GM19193 (cell line): ENCODE data around the gene UBR1.

Experiments used
- POLR2A ChIP-seq: IDR thresholded peaks from 4 replicates; pipeline ENCODE4 v1.6.1; 2011; ENCODE audit not compliant: insufficient read depth, insufficient read length; ENCODE audit errors: extremely low read depth

The UBR1 gene

DNA sequence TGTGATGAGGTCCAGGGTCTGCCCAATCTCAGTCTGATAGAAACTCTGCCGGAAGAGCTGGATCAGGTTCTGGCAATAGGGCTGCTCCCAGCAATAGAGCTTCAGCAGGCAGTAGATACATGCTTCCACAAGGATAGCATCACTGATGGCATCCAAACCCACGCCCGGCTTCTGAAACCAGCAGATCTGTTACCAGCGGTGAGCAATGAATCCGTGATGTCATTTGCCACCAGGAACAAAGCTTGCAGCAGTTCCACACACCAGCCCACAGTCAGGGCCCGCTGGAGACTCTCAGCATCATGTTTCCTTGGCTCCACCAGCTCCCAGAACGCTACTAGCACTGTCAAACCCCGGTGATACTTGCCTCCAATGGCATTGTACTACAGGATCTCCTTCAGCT is 166.0 kb downstream of the UBR1 start:
- TF ChIP-seq POLR2A: no peak

DNA sequence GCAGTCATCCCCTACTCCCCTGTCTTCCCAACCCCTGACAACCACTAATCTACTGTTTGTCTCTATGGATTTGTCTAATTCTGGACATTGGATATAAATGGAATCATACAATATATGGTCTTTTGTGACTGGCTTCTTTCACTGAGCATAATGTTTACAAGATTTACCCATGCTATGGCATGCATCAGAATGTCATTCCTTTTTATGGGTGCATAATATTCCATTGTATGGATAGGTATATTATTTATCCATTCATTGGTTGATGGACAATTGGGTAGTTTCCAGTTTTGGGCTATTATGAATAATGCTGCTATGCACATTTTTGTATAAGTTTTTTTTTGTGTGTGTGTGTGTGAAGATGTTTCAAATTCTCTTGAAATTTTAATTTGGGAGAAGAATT is 168.7 kb downstream of the UBR1 start:
- TF ChIP-seq POLR2A: no peak

DNA sequence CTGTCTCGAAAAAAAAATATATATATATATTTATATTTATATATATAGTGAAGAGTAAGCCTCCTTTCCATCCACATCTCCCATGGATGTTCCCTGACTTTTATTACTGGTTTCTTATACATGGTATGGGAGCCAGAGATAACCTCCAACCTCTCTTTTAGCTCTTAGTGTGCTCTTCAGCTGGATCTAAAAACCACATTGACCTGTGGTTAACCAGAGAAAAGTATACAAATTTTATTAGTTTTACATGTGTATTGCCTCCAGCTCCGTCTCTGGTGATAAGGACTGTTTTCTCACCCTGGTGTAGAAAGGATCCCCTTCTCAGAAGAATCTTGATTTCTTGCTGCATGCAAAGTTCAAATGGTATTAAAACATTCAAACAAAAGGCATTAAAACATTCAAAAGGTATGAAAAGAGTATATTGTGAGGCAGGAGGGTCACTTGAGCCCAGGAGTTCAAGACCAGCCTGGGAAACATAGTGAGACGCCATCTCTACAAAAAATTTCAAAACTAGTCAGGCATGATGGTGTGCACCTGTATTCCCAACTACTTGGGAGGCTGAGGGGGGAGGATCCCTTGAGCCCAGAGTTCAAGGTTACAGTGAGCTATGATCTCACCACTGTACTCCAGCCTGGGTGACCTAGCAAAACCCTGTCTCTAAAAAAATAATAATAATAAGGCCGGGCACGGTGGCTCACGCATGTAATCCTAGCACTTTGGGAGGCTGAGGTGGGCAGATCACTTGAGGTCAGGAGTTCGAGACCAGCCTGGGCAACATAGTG is 171.8 kb downstream of the UBR1 start:
- TF ChIP-seq POLR2A: no peak

DNA sequence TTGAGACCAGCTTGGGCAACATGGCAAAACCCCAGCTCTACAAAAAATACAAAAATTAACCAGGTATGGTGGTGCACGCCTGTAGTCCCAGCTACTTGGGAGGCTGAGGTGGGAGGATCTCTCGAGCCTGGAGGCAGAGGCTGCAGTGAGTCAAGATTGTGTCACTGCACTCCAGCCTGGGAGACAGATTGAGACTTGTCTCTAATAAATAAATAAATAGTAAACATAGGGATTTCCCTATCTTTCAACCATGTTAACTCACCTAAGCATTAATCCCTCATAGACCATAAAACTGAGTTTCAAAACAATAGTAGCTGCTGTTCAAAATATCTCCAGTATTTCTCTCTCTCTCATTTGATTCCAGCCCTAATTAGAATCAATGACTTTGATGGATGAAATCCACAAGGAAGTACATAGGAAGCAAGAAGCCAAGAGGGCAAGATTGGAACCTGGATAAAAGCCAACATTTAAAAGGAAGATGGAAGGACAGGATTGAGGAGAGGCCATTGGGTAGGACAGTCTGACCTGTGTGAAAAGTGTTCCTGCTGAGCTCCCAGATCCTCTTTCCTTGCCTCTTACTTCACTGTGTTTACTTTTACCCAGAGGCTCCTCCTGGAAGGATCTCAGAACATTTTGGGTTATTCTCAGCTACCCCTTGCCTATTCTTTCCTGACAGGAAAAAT is 172.9 kb downstream of the UBR1 start:
- no peak for TF ChIP-seq POLR2A

DNA sequence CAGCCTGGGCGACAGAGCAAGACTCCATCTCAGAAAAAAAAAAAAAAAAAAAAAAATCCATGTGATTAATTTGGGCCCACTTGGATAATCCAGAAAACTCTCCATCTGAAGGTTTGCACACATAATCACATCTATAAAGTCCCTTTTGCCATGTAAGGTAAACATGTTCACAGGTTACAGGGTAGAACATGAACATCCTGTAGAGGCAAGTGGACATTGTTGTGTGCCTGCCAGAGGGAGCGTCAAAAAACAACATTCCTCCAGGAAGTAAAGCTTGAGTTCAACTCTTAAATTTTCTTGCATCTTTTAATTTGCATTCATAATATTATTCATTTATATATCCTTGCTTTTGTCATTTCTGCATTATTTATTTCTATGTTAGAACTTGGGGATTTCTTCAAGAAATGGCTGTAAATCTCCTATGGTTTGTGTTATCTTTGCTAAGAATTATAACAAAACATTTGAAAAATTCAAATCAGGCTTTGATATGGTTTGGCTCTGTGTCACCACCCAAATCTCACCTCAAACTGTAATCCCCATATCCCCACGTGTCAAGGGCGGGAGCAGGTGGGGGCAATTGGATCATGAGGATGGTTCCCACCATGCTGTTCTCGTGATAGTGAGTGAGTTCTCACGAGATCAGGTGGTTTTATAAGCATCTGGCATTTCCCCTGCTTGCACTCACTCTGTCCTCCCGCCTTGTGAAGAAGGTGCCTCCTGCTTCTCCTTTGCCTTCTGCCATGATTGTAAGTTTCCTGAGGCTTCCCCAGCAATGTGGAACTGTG is 173.9 kb downstream of the UBR1 start:
- TF ChIP-seq POLR2A: no peak

DNA sequence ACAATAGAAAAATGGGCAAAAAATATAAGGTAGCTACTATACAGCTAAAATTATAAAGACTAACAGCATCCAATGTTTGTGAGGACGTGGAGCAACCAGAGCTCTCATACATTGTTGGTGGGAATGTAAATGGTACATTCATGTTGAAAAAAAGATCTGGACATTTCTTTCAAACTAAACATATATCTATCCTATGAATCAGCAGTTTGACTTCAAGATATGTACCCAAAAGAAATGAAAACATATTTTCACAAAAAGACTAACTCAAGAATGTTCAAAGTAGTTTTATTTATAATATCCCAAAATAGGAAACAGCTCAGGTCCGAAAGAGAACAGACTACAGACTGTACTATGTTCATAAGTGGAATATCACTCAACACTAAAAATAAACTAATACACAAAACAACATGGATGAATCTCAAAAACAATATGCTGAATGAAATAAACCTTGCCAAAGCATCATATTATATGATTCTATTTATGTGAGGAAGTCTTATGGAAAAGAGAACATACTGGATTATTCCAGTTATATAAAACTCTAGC is 176.5 kb downstream of the UBR1 start:
- TF ChIP-seq POLR2A: no peak

DNA sequence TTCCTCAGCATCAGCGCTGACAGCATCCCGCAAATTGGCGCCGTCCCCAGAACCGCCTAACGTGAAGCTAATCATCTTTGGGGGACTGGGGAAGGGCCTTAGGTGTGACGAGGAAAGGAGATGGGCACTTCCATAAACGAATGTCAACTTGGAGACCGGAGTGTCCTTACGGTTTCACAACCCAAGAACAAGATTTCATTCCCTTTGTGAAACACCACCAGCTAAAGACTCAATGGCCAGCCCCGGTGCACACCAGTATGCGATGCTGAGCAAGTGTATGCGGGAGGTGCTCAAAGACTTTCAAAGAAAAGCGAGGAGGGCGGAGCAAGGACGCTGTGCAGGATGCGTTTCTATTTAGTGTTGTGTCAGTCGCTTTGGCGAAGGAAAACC is 184.5 kb downstream of the UBR1 start:
- TF ChIP-seq POLR2A: no peak

DNA sequence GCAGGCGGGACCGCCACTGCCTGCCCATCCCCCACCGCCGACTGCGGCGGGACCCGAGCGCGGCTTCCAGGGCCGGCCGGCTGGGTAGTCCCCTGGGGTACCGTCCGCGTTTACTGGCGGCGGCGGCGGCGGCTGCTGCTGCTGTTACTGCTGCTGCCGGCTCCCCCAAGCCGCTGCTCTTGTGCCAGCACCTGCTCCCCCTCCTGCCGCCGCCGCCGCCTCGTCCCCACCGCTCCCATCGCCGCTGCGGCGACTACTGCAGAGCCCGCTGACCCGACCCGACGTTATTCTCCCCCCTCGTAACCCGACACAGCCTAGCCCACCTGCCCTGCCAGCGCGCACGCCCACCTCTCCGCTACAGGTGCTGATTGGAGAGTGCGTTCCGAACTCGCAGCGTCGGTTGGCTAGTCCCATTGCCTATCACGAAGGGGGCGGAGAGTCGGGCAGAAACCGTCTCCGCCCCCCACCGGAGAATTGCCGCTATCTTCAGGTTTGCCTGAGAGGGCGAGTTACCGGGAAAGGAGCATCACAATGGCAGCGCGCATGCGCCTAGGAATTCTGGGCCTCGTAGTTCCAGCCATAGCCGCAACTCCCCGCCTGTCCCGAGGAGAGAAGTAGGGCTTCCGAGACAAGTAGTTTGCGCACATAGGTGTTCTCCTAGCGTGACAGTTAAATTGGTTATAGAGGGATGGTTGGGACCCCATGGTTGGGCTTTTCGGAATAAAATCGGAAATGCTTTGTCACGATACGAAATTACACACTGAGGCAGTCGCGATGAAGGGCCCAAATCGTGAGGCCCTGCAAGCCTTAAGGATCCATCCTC is 185.1 kb downstream of the UBR1 start, which contains the start of gene TTBK2:
TTBK2 (minus strand) TSS at position 260 of the 823 bp plus-strand sequence. CDS start 42,161 bp downstream, outside the sequence.
- peak; percentile 72 for TF ChIP-seq POLR2A

DNA sequence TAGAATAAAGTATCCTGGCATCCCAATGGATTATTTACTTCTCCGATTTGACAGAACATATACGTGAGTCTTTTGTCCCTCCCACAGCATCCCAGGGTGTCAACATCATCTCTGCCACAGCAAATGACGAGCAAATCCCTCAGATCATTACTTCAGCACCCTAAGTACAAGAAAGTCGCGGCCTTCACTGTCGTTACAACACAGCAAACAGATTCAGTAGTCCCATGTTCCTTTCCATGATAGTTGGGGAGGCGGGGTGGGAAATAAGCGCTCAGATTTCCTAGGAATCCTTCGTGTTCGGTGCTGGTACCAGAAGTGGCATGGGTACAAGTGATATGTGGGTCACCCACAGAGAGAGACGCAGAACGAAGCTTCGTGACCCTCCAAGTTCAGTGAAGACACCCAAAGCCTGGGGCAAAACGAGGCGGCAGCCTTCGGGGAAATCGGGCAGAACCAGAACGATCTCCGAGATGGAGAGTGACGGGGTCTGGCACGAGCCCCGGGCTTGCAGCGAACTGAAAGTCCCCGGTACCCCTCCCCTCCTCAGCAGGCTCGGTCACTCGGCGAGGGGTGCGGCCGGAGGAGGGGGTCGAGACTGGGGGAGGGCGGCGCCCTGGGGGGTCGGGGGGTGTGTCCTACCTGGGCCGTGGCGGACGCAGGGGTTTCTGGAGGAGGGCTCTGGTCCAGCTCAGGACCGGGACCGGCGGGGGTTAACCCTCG is 185.9 kb downstream of the UBR1 start:
- no peak for TF ChIP-seq POLR2A

DNA sequence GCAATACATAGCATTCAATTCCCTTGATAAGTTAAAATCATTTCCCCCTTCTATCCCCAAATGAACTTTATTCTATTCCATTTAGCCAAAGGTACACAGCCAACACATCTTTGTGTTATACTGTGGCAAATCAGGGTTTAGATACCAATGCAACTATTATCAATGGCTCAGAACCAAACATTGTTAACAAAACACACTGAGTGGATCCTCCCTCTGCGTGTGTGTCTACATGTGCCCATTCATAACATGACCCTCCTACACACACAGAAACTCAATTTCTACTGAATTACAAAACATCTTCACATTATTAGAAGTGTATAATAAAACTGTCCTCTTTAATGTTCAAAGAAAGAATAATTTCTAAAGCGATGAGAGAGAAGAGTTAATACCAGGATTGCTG is 186.5 kb downstream of the UBR1 start:
- no peak for TF ChIP-seq POLR2A

DNA sequence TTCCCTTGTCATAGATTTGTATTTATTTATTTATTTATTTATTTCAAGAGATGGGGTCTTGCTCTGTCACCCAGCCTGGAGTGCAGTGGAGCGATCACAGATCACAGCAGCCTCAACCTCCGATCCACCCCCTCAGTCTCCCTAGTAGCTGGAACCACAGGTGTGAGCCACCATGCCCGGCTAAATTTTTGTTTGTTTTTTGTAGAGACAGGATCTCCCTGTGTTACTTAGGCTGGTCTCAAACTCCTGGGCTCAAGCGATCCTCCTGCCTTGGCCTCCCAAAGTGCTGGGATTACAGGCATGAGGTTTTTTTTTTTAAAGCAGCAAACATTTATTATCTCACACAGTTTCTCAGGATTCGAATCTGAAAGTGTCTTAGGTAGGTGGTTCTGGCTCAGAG is 187.8 kb downstream of the UBR1 start:
- TF ChIP-seq POLR2A: no peak

DNA sequence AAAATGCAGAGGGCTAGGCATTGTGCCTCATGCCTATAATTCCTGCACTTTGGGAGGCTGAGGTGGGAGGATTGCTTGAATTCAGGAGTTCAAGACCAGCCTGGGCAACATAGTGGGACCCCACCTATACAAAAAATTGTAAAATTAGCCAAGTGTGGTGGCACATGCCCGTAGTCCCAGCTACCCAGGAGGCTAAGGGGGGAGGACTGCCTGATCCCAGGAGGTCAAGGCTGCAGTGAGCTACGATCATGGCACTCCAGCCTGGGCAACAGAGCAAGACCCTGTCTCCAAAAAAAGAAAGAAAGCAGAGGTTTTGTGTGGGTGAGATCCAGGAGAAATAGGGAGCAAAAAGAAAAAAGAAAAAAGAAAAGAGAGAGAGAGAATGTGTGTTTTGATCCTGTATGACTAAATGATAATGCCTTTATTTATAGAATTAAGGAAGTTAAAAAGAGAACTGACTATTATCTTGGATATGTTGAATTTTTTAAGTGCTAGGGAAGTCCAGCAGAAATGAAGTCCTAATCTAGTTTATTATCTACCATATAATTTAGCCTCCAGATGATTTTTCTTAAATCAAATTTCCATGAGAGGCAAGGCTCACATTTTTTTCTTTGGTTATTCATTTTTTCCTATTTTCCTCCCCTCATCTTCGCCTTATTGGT is 190.1 kb downstream of the UBR1 start:
- no peak for TF ChIP-seq POLR2A
